Activated CD4-positive, alpha-beta memory T cell treated with anti-CD3 and anti-CD28 coated beads, Interleukin-2, amount 10 ng/mL, durations not matched to agents 7 days and 5 days (primary cell): ENCODE results near the gene MCC. TPM values are rescaled to one million over a fixed set of nuclear protein-coding genes. Genes with fewer than 3 reads are reported as not detected.
"Not testable (repeated sequence)": the region's sequence is repeated elsewhere in the genome, so short reads cannot be mapped to it uniquely, and the experiment has no call there.

Experiments used
- CTCF ChIA-PET: fragments of 350-600 bp; sonication (Branson Sonifier 250); formaldehyde crosslinking; loops from one replicate; lab custom pipeline; 2021; ENCODE audit warnings: antibody characterized with exemption, inconsistent platforms; lab: Charles Lee
- POLR2A ChIA-PET: fragments of 350-600 bp; sonication (Branson Sonifier 250); formaldehyde crosslinking; loops from one replicate; lab custom pipeline; 2021; ENCODE audit warnings: antibody characterized with exemption; lab: Charles Lee
- DNase-seq: peaks from one replicate; pipeline ENCODE4 v3.0.0-alpha.2; 2020
- H3K27ac Mint-ChIP-seq: one replicate; pipeline ENCODE4 v1.8.0; 2021; ENCODE audit warnings: mild to moderate bottlenecking, mixed read lengths
- H3K27me3 Mint-ChIP-seq: one replicate; pipeline ENCODE4 v1.8.0; 2021; ENCODE audit warnings: mixed read lengths
- H3K36me3 Mint-ChIP-seq: one replicate; pipeline ENCODE4 v1.8.0; 2021; ENCODE audit warnings: low read depth, mixed read lengths
- H3K4me1 Mint-ChIP-seq: one replicate; pipeline ENCODE4 v1.8.0; 2021; ENCODE audit warnings: mixed read lengths
- H3K4me3 Mint-ChIP-seq: one replicate; pipeline ENCODE4 v1.8.0; 2021; ENCODE audit warnings: mild to moderate bottlenecking, mixed read lengths
- H3K9me3 Mint-ChIP-seq: one replicate; pipeline ENCODE4 v1.8.0; 2021; ENCODE audit warnings: mixed read lengths
- total RNA-seq, 2 experiments: library from RNA; stranded (reverse); gene quantifications; one replicate each; pipeline ENCODE4 v1.2.3, GENCODE V29; 2021

Gene MCC
- total RNA-seq, 2 experiments from 2014 or later = 8.6 to 10.4 TPM

DNA sequence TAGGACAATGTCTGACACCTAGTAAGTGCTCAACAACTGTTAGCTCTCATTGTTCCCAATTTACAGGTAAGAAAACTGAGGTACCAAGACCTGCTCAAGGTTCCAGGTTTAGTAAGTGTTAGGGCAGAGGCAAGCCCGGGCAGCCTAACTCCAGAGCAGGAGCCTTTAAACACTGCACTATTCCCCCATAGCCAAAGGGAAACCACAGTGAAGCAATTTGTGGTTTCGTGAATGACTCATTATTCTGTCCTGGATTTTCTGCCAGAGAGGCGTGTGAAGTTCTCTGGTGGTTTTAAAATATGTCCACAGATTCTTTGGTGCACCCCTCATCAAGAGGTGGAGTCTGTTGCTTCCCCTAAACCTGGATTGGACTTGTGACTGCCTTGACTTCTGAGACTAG, 1.0 kb upstream of the MCC start:
- POLR2A ChIA-PET = interaction anchor here (1.7 kb wide), 1 partner anchor 24 kb away, joined by 6 read pairs; the partner anchor contains the start of gene YTHDC2
- H3K4me3 Mint-ChIP-seq = no peak overlapping the region
- peaks cover 18% of the 10 kb centered on the region for H3K9me3 Mint-ChIP-seq
- H3K4me1 Mint-ChIP-seq = peaks cover 26% of the 10 kb centered on the region
- no peak overlapping the region for H3K27ac Mint-ChIP-seq
- CTCF ChIA-PET = interaction anchor here (1.2 to 3.1 kb wide), 4 partner anchors 21 to 152 kb away, joined by 3 to 8 read pairs (median 5); no protein-coding TSS in a partner anchor
- peaks cover 14% of the 10 kb centered on the region for H3K36me3 Mint-ChIP-seq
- peak; percentile 26 for DNase-seq
- peaks cover 67% of the 10 kb centered on the region for H3K27me3 Mint-ChIP-seq

DNA sequence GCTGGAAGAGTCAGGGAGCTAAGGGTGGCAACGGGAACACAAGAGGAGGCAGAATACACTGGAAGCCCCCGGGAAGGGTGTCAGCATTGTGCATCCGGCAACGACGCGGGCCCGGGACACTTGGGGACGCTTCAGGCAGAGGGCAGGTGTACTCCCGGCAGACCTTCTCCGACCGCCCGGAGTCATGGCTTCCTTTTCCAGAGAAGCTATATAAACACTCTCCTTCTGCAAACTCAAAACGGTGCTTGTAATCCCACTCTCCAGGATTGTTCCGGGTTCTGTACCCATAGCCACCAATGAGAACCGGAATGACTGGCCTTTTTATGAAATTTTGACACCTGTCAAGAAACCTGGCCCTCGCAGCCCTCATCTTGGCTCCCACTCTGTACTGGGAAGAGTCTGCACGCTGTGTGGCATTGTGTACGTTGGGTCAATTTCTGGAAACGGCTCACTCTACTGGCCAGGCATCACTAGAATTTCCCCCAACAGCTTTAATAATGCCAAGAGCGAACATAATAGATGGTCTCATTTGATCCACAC, 462 bp upstream of the MCC start:
- ChIA-PET POLR2A (interaction anchor here (1.7 kb wide), 1 partner anchor 25 kb away, joined by 6 read pairs; the partner anchor contains the start of gene YTHDC2), CTCF (interaction anchor here (1.2 to 3.1 kb wide), 4 partner anchors 22 to 152 kb away, joined by 3 to 8 read pairs (median 5); no protein-coding TSS in a partner anchor)
- H3K27ac Mint-ChIP-seq = no peak overlapping the region
- H3K36me3 Mint-ChIP-seq = peaks cover 14% of the 10 kb centered on the region
- peaks cover 71% of the 10 kb centered on the region for H3K27me3 Mint-ChIP-seq
- peak overlapping the region; percentile 64 for H3K4me3 Mint-ChIP-seq
- peaks cover 18% of the 10 kb centered on the region for H3K9me3 Mint-ChIP-seq
- DNase-seq = no peak
- peaks cover 26% of the 10 kb centered on the region for H3K4me1 Mint-ChIP-seq

DNA sequence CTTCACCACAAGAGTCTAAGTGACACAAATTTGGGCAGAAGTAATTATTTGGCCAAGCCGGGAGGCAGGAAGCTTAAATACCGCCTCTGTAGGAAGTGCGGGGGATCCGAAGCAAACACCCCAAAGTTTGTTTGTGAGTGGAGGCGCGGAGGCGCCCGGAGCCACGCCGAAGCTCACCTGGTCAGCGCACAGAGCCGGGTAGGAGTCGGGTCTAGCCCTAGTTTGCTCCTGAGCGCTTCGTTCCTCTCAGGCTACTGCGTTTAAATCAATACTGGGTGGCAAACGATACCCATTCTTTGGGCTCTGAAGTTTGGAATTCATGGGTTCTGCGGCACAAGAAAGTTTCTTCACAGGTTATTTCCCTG, 855 bp downstream of the MCC start:
- Mint-ChIP-seq H3K9me3 (peaks cover 18% of the 10 kb centered on the region), H3K27me3 (peaks cover 72% of the 10 kb centered on the region), H3K4me1 (peaks cover 26% of the 10 kb centered on the region), H3K27ac (no peak overlapping the region), H3K4me3 (peak overlapping the region; percentile 64), H3K36me3 (peaks cover 14% of the 10 kb centered on the region)
- DNase-seq = no peak
- POLR2A ChIA-PET = interaction anchor here (1.3 to 1.7 kb wide), 2 partner anchors 8 to 26 kb away, joined by 3 to 6 read pairs; partner anchors contain the start of gene YTHDC2
- CTCF ChIA-PET = interaction anchor here (3.1 kb wide), 1 partner anchor 108 kb away, joined by 8 read pairs; no protein-coding TSS in a partner anchor

DNA sequence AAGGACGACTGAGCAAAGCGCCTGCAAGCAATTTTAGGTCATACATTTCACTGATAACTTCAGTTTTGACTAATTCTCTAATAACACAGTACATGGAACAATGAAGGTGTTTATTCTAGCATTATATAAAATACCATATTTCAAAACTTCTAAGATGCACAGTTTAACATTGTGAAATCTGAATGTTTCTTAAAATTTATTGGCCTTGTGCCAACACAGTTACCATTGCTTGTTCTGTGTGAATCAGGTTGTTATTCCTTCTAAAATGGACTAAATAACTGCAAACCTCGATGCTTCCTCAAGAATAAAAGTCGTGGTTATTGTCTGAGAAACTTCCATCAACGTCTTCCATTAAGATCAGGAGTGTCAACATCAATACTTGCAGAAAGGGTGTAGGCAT, 8.0 kb downstream of the MCC start:
- POLR2A ChIA-PET = no interaction called here
- H3K4me3 Mint-ChIP-seq = no peak overlapping the region
- no peaks in the 10 kb centered on the region for H3K9me3 Mint-ChIP-seq
- H3K4me1 Mint-ChIP-seq = no peaks in the 10 kb centered on the region
- CTCF ChIA-PET = no interaction called here
- DNase-seq = no peak
- H3K27ac Mint-ChIP-seq = no peak overlapping the region
- peaks cover 45% of the 10 kb centered on the region for H3K27me3 Mint-ChIP-seq
- no peaks in the 10 kb centered on the region for H3K36me3 Mint-ChIP-seq

DNA sequence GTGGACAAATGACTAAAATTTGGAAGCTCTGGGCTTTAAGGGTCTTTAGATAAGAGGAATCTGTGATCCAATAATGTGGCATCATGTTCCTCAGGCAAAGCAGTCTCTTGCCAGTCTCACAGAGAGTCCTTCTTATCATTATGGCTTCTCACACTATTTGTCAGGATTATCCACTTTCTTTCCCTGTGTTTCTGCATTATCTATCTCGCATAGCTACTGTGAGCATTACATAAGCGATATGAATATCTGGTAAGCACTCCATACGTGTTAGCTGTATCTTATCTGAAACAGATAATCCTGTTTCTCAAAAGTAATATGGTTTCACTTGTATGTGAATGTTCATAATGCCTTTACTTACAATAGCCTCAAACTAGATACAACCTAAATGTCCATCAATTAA, 9.6 kb downstream of the MCC start:
- H3K27me3 Mint-ChIP-seq = peaks cover 40% of the 10 kb centered on the region
- CTCF ChIA-PET = no interaction called here
- no peak for DNase-seq
- H3K9me3 Mint-ChIP-seq = no peaks in the 10 kb centered on the region
- no peaks in the 10 kb centered on the region for H3K4me1 Mint-ChIP-seq
- H3K36me3 Mint-ChIP-seq = no peaks in the 10 kb centered on the region
- H3K27ac Mint-ChIP-seq = no peak overlapping the region
- H3K4me3 Mint-ChIP-seq = no peak overlapping the region
- POLR2A ChIA-PET = no interaction called here

DNA sequence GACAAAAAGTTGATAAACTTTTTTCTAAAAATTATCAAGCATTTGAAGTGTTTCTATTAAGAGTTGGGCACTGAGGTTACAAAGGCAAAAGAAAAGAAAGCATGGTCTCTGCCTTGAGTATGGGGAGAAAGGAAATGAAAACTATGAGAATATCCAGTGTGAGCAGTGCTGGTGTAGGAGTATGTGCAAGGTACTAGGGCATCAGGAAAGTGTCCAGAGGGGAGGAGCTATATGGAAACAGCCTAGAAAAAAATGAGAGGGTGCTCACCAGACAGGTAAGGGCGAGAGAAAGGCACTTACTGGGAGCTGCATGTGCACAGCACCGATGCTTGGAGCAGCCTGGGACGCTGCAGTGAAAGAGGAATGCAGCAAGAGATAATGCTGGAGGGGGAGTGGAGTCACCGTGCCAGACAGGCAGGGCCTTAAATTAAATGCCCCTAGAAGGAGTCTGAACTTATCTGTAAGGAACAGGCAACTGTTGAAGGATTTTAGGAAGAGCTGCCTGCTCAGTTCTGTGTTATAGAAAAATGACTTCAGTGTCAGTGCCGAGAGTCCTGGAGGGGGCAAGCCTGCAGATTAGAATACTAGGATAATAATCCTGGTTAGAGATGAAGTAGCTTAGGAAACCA, 14.0 kb downstream of the MCC start:
- CTCF ChIA-PET = no interaction called here
- POLR2A ChIA-PET = no interaction called here
- peaks cover 36% of the 10 kb centered on the region for H3K27me3 Mint-ChIP-seq
- no peak for DNase-seq
- H3K4me3 Mint-ChIP-seq = no peak overlapping the region
- no peaks in the 10 kb centered on the region for H3K4me1 Mint-ChIP-seq
- H3K36me3 Mint-ChIP-seq = no peaks in the 10 kb centered on the region
- no peak overlapping the region for H3K27ac Mint-ChIP-seq
- peaks cover 3% of the 10 kb centered on the region for H3K9me3 Mint-ChIP-seq

DNA sequence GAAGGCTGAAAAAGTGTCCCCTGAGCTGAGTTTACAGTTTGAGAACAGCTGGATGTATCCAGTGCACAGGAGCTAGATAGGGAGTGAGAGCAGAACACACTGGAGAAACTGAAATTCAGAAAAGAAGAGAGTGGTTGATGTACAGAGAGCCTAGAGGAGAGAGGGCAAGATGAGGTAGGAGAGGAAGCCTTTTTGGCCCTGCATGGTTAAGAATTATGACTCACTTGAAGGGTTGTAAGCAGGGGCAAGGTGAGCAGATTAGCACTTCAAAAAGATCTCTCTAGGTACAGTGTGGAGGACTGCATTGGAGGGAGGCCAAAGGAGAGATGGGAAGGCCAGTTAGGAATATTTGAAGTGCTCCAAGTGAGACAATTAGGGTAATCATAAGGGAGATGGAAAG, 25.2 kb downstream of the MCC start:
- Mint-ChIP-seq H3K27me3 (peaks cover 4% of the 10 kb centered on the region), H3K9me3 (no peaks in the 10 kb centered on the region), H3K4me3 (no peak overlapping the region), H3K4me1 (no peaks in the 10 kb centered on the region), H3K27ac (no peak overlapping the region), H3K36me3 (no peaks in the 10 kb centered on the region)
- ChIA-PET POLR2A (no interaction called here), CTCF (no interaction called here)
- DNase-seq = no peak

DNA sequence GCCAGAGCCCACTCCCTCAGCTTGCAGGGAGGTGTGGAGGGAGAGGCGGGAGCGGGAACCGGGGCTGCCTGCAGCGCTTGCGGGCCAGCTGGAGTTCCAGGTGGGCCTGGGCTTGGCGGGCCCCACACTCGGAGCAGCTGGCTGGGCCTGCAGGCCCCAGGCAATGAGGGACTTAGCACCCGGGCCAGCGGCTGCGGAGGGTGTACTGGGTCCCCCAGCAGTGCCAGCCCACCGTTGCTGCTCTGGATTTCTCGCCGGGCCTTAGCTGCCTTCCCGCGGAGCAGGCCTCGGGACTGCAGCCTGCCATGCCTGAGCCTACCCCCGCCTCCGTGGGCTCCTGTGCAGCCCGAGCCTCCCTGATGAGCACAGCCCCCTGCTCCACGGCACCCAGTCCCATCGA, 31.1 kb downstream of the MCC start:
- POLR2A ChIA-PET, DNase-seq, H3K27ac Mint-ChIP-seq, H3K9me3 Mint-ChIP-seq, H3K4me1 Mint-ChIP-seq, H3K36me3 Mint-ChIP-seq, H3K4me3 Mint-ChIP-seq, H3K27me3 Mint-ChIP-seq, CTCF ChIA-PET: not testable (repeated sequence)

DNA sequence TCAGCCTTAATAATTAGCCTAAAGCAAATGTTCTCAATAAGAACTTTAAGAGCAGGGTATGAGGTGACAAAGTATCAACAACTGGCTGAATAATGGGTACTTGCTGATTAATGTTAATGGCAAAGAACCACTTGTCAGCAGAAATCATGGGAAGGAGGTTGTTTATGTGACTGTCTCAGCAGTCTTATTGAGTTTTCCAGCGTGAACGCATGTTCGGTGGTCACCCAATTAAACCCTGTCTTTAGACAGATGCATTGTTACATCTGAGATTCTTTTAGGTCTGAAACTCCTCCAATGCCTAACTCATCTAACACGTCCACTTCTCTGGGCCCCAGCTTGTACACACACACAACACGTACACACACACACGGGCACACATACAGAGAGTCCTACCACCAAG, 35.3 kb downstream of the MCC start:
- no peaks in the 10 kb centered on the region for H3K9me3 Mint-ChIP-seq
- no peak overlapping the region for H3K27ac Mint-ChIP-seq
- peaks cover 11% of the 10 kb centered on the region for H3K27me3 Mint-ChIP-seq
- no peaks in the 10 kb centered on the region for H3K36me3 Mint-ChIP-seq
- ChIA-PET POLR2A (no interaction called here), CTCF (no interaction called here)
- H3K4me3 Mint-ChIP-seq = no peak overlapping the region
- DNase-seq = no peak
- peaks cover 10% of the 10 kb centered on the region for H3K4me1 Mint-ChIP-seq

DNA sequence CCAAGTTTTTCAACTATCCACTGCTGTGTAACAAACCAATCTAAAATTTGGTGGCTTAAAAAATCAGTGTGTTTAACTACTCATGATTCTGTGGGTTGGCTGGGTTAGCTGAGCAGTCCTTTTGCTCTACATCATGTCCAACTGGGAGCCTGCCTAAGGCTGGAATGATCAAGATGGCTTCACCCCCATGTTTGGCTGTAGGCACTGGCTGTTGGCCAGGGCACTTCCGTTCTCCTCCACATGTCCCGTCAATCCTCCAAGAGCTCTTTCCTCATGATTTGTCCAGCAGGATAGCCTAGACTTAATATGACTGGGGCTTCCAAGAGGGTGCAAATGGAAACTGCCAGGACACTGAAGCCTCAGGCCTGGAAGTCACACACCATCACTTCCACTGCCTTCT, 36.5 kb downstream of the MCC start:
- H3K36me3 Mint-ChIP-seq = no peaks in the 10 kb centered on the region
- ChIA-PET POLR2A (no interaction called here), CTCF (no interaction called here)
- no peak overlapping the region for H3K4me3 Mint-ChIP-seq
- H3K9me3 Mint-ChIP-seq = no peaks in the 10 kb centered on the region
- no peak for DNase-seq
- H3K27me3 Mint-ChIP-seq = peaks cover 15% of the 10 kb centered on the region
- peaks cover 11% of the 10 kb centered on the region for H3K4me1 Mint-ChIP-seq
- H3K27ac Mint-ChIP-seq = no peak overlapping the region

DNA sequence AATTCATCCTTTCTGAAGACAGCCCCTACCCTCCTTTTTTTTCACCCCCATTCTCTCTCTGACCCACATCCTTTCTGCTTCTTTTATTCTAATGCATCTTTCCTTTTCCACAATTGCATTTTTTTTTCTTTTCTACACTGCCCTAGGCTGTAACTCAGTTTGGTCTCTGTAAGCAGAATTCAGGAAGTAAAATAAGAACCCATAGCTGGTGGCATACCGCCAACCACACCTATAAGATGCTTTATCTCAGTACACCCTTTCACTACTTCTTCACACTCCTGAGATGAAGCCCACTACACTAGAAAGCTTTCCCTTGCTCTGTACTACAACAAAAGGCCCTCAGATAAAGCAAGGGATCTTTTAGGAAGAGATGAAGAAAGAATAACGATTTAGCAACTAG, 37.3 kb downstream of the MCC start:
- Mint-ChIP-seq H3K4me3 (no peak overlapping the region), H3K27ac (no peak overlapping the region), H3K9me3 (no peaks in the 10 kb centered on the region), H3K4me1 (peaks cover 13% of the 10 kb centered on the region), H3K27me3 (peaks cover 21% of the 10 kb centered on the region), H3K36me3 (no peaks in the 10 kb centered on the region)
- POLR2A ChIA-PET = no interaction called here
- DNase-seq = no peak
- CTCF ChIA-PET = no interaction called here

DNA sequence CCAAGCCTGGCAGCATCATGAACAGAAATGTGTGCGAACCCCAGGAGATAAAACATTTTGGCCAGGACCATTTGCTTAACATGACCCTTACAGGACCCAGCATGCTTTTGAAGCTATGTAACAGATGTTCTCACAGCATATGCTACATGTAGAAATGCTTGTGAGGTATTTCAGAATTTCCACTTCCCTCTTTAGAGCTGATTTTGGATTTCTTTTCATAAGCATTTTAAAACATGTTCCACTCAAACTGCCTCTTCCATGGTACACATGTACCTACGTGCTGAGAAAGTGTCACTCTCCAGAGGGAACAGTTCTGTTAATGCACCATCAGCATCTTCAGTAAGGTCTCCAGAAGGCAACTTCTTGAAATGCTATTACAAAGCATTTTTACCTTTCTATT, 37.8 kb downstream of the MCC start:
- H3K27ac Mint-ChIP-seq = no peak overlapping the region
- DNase-seq = no peak
- peaks cover 13% of the 10 kb centered on the region for H3K4me1 Mint-ChIP-seq
- ChIA-PET POLR2A (no interaction called here), CTCF (no interaction called here)
- H3K36me3 Mint-ChIP-seq = no peaks in the 10 kb centered on the region
- H3K9me3 Mint-ChIP-seq = no peaks in the 10 kb centered on the region
- H3K27me3 Mint-ChIP-seq = peaks cover 21% of the 10 kb centered on the region
- no peak overlapping the region for H3K4me3 Mint-ChIP-seq

DNA sequence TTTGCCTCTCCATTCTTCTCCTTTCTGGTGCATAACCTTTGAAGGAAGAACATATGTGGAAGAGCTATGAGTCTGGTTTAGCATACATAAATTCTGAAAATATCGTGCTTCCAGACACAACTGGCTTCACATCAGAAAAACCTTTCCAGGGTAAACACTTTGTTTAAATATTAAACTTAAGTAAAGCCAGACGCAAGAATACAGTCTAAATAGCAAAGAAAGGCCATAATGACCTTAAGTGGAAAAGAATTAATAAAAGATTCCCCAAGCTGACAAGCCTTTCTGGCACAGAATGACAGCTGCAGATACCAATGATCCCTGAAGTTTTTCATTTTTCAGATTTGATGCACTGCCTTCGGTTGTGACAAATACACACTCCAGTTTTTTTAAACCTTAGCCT, 40.0 kb downstream of the MCC start:
- ChIA-PET POLR2A (no interaction called here), CTCF (no interaction called here)
- H3K4me3 Mint-ChIP-seq = no peak overlapping the region
- no peaks in the 10 kb centered on the region for H3K9me3 Mint-ChIP-seq
- DNase-seq = no peak
- H3K4me1 Mint-ChIP-seq = peaks cover 13% of the 10 kb centered on the region
- no peak overlapping the region for H3K27ac Mint-ChIP-seq
- peaks cover 19% of the 10 kb centered on the region for H3K27me3 Mint-ChIP-seq
- H3K36me3 Mint-ChIP-seq = no peaks in the 10 kb centered on the region
